Fibroblast of lung (primary cell): ENCODE measurements around the gene PCDHGC3.

Experiments used
- CTCF ChIP-seq, 2 donors: IDR thresholded peaks in 1 of 2; conservative IDR thresholded peaks in 1 of 2; 1 replicate in 1 of 2; 2 replicates in 1 of 2; pipeline ENCODE4 v1.5.1; 2011 to 2012; ENCODE audit warnings: low read length in 2 of 2, control low read depth in 1 of 2, inconsistent platforms in 1 of 2, low read depth in 1 of 2, mild to moderate bottlenecking in 1 of 2
- EZH2 ChIP-seq: IDR thresholded peaks from 2 replicates; pipeline ENCODE4 v1.5.1; 2012; ENCODE audit warnings: low read length, control low read depth, mild to moderate bottlenecking; ENCODE audit errors: missing control alignments

GRCh38 chr5:141427783-141428426 lies 47.9 kb upstream of the PCDHGC3 start:
- no peak for TF ChIP-seq CTCF (conservative IDR thresholded peaks at IDR 0.05 in 1 of 2, IDR thresholded peaks at IDR 0.05 in 1 of 2; ENCODE audit: low read depth in 1 of 2, low read length in 2 of 2)
- no peak for TF ChIP-seq EZH2
